K562 (cell line): ENCODE data around the gene SPTLC1. TPM values are rescaled to one million over a fixed set of nuclear protein-coding genes. Genes with fewer than 3 reads are reported as not detected.

ENCODE experiments used
- POLR2AphosphoS2 ChIP-seq: IDR thresholded peaks from 2 replicates; pipeline ENCODE4 v1.6.1; 2012; ENCODE audit warnings: low read length, improper control_type of control experiment
- RB1 ChIP-seq: fragments of 450-650 bp; IDR thresholded peaks from 2 replicates; pipeline ENCODE4 v1.6.1; 2017; ENCODE audit warnings: low read depth, mild to moderate bottlenecking
- SREBF2 ChIP-seq: sonication (generic); formaldehyde crosslinking; IDR thresholded peaks from 2 replicates; pipeline ENCODE4 v1.4.0; 2020; ENCODE audit warnings: mild to moderate bottlenecking, missing genetic modification reagents
- YY1 ChIP-seq, 3 experiments: IDR thresholded peaks; 2 replicates each; pipeline ENCODE4 v1.6.1; 2011; ENCODE audit warnings: low read length in 2 of 3, mild to moderate bottlenecking in 2 of 3, moderate library complexity in 2 of 3, borderline replicate concordance in 1 of 3, control low read depth in 1 of 3, low read depth in 1 of 3; ENCODE audit not compliant: insufficient read depth in 3 of 3, insufficient replicate concordance in 2 of 3, control insufficient read depth in 1 of 3, insufficient read length in 1 of 3; ENCODE audit errors: extremely low read depth in 1 of 3
- ZNF224 ChIP-seq: sonication (generic); formaldehyde crosslinking; IDR thresholded peaks from 2 replicates; pipeline ENCODE4 v1.8.0; 2022; ENCODE audit warnings: mild to moderate bottlenecking, missing genetic modification reagents
- ZNF436 ChIP-seq: fragments of 250-450, 450-650 bp; sonication (Bioruptor Pico); formaldehyde crosslinking; IDR thresholded peaks from 2 replicates; pipeline ENCODE4 v1.7.0; 2020; ENCODE audit warnings: mild to moderate bottlenecking
- ZNF707 ChIP-seq: fragments of 250-450 bp; sonication (Bioruptor Pico); conservative IDR thresholded peaks from 2 replicates; pipeline ENCODE4 v1.8.0; 2022; ENCODE audit warnings: inconsistent platforms, mild to moderate bottlenecking, moderate library complexity
- polyA plus RNA-seq, 8 experiments: library from polyadenylated mRNA; depleted of rRNA in 4 of 8; stranded (reverse) in 5 of 8; unstranded in 3 of 8; fragments of >200 nt; fragmentation: Nextera tagmentation in 2 of 8; fragmentation: Illumina TruSeq in 1 of 8; extraction: Ambion mirVana in 2 of 8; extraction: Trizol in 1 of 8; gene quantifications; 2 replicates each; pipeline versions ENCODE4 v1.2.1 to v1.2.3, GENCODE V29; 2011 to 2014; ENCODE audit warnings: inconsistent platforms in 1 of 8, missing spikeins in 1 of 8
- total RNA-seq, 7 experiments: library from RNA; depleted of rRNA in 6 of 7; stranded (reverse); fragments of >200 nt in 6 of 7; fragmentation: Illumina TruSeq in 2 of 7; extraction: Trizol in 2 of 7; gene quantifications; 2 replicates each; pipeline versions ENCODE4 v1.2.1 to v1.2.3, GENCODE V29; 2011 to 2021; ENCODE audit warnings: low replicate concordance in 1 of 7
- TF ChIP-seq, protein P1 (sequence below): sonication (generic); formaldehyde crosslinking; IDR thresholded peaks from 2 replicates; pipeline ENCODE4 v1.8.0; 2022; ENCODE audit warnings: missing genetic modification reagents, mild to moderate bottlenecking, borderline replicate concordance
- TF ChIP-seq, protein P2 (sequence below): fragments of 450-650 bp; formaldehyde crosslinking; IDR thresholded peaks from 2 replicates; pipeline ENCODE4 v1.4.0; 2020; ENCODE audit warnings: mild to moderate bottlenecking, mixed read lengths
- TF ChIP-seq, protein P3 (sequence below): fragments of 450-650 bp; formaldehyde crosslinking; IDR thresholded peaks from 2 replicates; pipeline ENCODE4 v1.4.0; 2020; ENCODE audit warnings: mild to moderate bottlenecking, moderate library complexity

SPTLC1 gene
- total and polyA plus RNA-seq, 9 of the 15 experiments (the other 6 are each of a cell fraction or from before 2014, with no cell fraction given): 58.8 to 125 (median 84.5) TPM

DNA sequence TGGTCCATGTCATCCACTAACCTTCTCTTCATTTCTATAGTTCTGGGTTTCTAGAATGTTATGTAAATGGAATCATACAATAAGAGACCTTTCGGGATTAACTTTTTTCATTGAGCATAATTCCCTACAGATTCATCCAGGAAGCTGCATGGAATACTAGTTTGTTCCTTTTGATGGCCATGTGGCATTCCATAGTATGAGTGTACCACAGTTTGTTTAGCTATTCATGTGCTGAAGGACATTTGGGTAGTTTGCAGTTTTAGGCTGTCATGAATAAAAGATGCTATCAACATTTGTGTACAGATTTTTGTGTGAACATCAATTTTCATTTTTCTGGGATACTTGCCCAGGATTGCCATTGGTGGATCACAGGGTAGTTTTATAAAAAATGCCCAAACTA lies 6.8 kb upstream of the SPTLC1 start (continued):
- TF ChIP-seq, protein P1, sequence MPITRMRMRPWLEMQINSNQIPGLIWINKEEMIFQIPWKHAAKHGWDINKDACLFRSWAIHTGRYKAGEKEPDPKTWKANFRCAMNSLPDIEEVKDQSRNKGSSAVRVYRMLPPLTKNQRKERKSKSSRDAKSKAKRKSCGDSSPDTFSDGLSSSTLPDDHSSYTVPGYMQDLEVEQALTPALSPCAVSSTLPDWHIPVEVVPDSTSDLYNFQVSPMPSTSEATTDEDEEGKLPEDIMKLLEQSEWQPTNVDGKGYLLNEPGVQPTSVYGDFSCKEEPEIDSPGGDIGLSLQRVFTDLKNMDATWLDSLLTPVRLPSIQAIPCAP (CRISPR knock-in tag): no peak
- TF ChIP-seq RB1 (no peak), YY1 (IDR thresholded peaks at IDR 0.05; ENCODE audit: borderline replicate concordance in 1 of 3, control insufficient read depth in 1 of 3, extremely low read depth in 1 of 3, insufficient read depth in 3 of 3, insufficient read length in 1 of 3, insufficient replicate concordance in 2 of 3, low read depth in 1 of 3, low read length in 2 of 3) (no peak), ZNF707 (CRISPR knock-in tag) (no peak), ZNF436 (CRISPR knock-in tag) (no peak), SREBF2 (CRISPR knock-in tag) (no peak), POLR2AphosphoS2 (no peak), ZNF224 (CRISPR knock-in tag) (no peak)
- TF ChIP-seq, protein P2, sequence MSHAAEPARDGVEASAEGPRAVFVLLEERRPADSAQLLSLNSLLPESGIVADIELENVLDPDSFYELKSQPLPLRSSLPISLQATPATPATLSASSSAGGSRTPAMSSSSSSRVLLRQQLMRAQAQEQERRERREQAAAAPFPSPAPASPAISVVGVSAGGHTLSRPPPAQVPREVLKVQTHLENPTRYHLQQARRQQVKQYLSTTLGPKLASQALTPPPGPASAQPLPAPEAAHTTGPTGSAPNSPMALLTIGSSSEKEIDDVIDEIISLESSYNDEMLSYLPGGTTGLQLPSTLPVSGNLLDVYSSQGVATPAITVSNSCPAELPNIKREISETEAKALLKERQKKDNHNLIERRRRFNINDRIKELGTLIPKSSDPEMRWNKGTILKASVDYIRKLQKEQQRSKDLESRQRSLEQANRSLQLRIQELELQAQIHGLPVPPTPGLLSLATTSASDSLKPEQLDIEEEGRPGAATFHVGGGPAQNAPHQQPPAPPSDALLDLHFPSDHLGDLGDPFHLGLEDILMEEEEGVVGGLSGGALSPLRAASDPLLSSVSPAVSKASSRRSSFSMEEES (CRISPR knock-in tag): no peak
- TF ChIP-seq, protein P3, sequence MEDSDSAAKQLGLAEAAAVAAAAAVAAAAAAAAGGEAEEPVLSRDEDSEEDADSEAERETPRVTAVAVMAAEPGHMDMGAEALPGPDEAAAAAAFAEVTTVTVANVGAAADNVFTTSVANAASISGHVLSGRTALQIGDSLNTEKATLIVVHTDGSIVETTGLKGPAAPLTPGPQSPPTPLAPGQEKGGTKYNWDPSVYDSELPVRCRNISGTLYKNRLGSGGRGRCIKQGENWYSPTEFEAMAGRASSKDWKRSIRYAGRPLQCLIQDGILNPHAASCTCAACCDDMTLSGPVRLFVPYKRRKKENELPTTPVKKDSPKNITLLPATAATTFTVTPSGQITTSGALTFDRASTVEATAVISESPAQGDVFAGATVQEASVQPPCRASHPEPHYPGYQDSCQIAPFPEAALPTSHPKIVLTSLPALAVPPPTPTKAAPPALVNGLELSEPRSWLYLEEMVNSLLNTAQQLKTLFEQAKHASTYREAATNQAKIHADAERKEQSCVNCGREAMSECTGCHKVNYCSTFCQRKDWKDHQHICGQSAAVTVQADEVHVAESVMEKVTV (CRISPR knock-in tag): no peak
